Subcutaneous adipose tissue (tissue), 4 donors: ENCODE measurements around the gene CHST12. TPM values are rescaled to one million over a fixed set of nuclear protein-coding genes. Genes with fewer than 3 reads are reported as not detected.

Experiments used
- total RNA-seq, 4 donors: library from RNA; depleted of rRNA; stranded (reverse); fragments of >200 nt; gene quantifications; one replicate each; pipeline ENCODE4 v1.1.0, GENCODE V29; 2016
- TF ChIP-seq, protein P1 (sequence below): fragments of 450-650 bp; IDR thresholded peaks from one replicate; pipeline ENCODE4 v1.5.1; 2016; ENCODE audit warnings: low read depth, mild to moderate bottlenecking, control low read depth, antibody characterized with exemption, moderate library complexity

The CHST12 gene
- total RNA-seq, 4 donors from 2014 or later, result 5.2 to 26.0 (median 13.8) TPM

- TF ChIP-seq, protein P1, sequence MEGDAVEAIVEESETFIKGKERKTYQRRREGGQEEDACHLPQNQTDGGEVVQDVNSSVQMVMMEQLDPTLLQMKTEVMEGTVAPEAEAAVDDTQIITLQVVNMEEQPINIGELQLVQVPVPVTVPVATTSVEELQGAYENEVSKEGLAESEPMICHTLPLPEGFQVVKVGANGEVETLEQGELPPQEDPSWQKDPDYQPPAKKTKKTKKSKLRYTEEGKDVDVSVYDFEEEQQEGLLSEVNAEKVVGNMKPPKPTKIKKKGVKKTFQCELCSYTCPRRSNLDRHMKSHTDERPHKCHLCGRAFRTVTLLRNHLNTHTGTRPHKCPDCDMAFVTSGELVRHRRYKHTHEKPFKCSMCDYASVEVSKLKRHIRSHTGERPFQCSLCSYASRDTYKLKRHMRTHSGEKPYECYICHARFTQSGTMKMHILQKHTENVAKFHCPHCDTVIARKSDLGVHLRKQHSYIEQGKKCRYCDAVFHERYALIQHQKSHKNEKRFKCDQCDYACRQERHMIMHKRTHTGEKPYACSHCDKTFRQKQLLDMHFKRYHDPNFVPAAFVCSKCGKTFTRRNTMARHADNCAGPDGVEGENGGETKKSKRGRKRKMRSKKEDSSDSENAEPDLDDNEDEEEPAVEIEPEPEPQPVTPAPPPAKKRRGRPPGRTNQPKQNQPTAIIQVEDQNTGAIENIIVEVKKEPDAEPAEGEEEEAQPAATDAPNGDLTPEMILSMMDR, result no peak
These were observed 44.4 kb upstream of the CHST12 start for GRCh38 chr7:2358968-2359527.

DNA sequence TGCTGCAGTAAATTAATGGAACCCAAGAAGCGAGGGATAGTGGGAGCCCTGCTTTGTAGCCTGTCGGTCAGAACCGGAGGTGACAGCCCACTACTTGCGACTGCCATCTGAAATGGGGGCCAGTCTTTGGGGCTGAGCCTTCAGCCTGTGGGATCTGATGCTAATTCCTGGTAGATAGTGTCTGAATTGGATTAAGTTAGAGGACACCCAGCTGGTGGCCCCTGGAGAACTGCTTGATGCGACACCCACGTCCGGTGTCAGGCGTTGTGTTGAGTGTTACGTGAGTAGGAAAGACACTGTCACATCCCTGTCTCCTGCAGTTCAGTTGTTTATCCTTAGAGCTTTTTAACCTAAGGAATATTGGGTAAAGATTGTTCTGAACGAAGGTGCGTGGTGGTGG is 43.8 kb upstream of the CHST12 start:
- TF ChIP-seq, protein P1, result no peak

- TF ChIP-seq, protein P1, result no peak
These were observed 42.6 kb upstream of the CHST12 start for GRCh38 chr7:2360796-2361195.

GRCh38 chr7:2362385-2363088 is 40.9 kb upstream of the CHST12 start:
- TF ChIP-seq, protein P1, result no peak

DNA sequence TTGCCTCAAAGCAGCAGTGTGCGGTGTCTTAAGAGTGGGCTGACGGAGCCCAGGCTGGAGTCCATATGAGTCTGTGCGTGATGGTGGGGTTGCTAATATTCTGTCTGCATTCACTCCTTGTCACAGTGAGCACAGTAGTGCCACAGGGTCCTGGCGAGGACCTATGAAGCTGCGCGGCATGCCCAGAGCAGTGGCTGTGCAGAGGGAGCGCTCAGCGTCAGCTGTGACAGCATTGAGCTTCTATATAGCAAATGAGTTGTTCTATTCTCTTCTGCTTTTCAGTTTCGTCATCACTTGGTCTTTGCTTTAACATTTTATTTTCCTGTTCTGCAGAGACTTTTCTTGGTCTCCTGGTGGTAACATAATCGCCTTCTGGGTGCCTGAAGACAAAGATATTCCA is 34.3 kb upstream of the CHST12 start:
- TF ChIP-seq, protein P1, result no peak

- TF ChIP-seq, protein P1, result no peak
These were observed 32.1 kb upstream of the CHST12 start for GRCh38 chr7:2371329-2371728.

GRCh38 chr7:2372724-2373123 is 30.7 kb upstream of the CHST12 start:
- TF ChIP-seq, protein P1, result no peak
